ENCODE measurements around the gene RACK1. TPM values are rescaled to one million over a fixed set of nuclear protein-coding genes. Genes with fewer than 3 reads are reported as not detected.
A peak's percentile ranks its signal among the peaks of the same experiment; 100 is the strongest.

RACK1 gene
- total RNA-seq, 1 donor from 2014 or later: 2,123 TPM

GRCh38 chr5:181248277-181248676, 4.6 kb upstream of the RACK1 start:
- Mint-ChIP-seq H3K36me3 (ENCODE audit: low read depth) (peaks cover 40% of the 10 kb centered on the region), H3K27me3 (ENCODE audit: low read depth) (no peaks in the 10 kb centered on the region), H3K4me3 (ENCODE audit: low read depth) (peak overlapping the region; percentile 82), H3K4me1 (ENCODE audit: low read depth) (peaks cover 42% of the 10 kb centered on the region), H3K9me3 (no peaks in the 10 kb centered on the region), H3K27ac (peak overlapping the region; percentile 66)
- no peak for DNase-seq (ENCODE audit: low spot score)
- intact Hi-C loops (cut with micrococcal nuclease): loop anchor here (5.0 to 10.0 kb wide), 2 partner anchors 386 to 1623 kb away; partner anchors contain the start of genes HNRNPH1 and ZFP62

GRCh38 chr5:181246276-181247049, 2.8 kb upstream of the RACK1 start:
- Mint-ChIP-seq H3K27me3 (ENCODE audit: low read depth) (no peaks in the 10 kb centered on the region), H3K9me3 (no peaks in the 10 kb centered on the region), H3K27ac (peak overlapping the region; percentile 99), H3K4me3 (ENCODE audit: low read depth) (peak overlapping the region; percentile 82), H3K36me3 (ENCODE audit: low read depth) (peaks cover 51% of the 10 kb centered on the region), H3K4me1 (ENCODE audit: low read depth) (peaks cover 46% of the 10 kb centered on the region)
- peak; percentile 74 for DNase-seq (ENCODE audit: low spot score)
- intact Hi-C loops (cut with micrococcal nuclease): loop anchor here (1.0 to 10.0 kb wide), 3 partner anchors 15 to 1622 kb away; partner anchors contain the start of genes HNRNPH1, TRIM52 and ZFP62

GRCh38 chr5:181245427-181246275, 1.9 kb upstream of the RACK1 start:
- no peak for DNase-seq (ENCODE audit: low spot score)
- peaks cover 56% of the 10 kb centered on the region for H3K36me3 Mint-ChIP-seq (ENCODE audit: low read depth)
- H3K27me3 Mint-ChIP-seq (ENCODE audit: low read depth): no peaks in the 10 kb centered on the region
- peaks cover 45% of the 10 kb centered on the region for H3K4me1 Mint-ChIP-seq (ENCODE audit: low read depth)
- intact Hi-C loops (cut with micrococcal nuclease): loop anchor here (1.0 to 10.0 kb wide), 3 partner anchors 16 to 1621 kb away; partner anchors contain the start of genes HNRNPH1, TRIM52 and ZFP62
- peak overlapping the region; percentile 99 for H3K27ac Mint-ChIP-seq
- no peaks in the 10 kb centered on the region for H3K9me3 Mint-ChIP-seq
- H3K4me3 Mint-ChIP-seq (ENCODE audit: low read depth): peak overlapping the region; percentile 82

GRCh38 chr5:181243018-181243563, 615 bp downstream of the RACK1 start:
- Mint-ChIP-seq H3K27me3 (ENCODE audit: low read depth) (no peaks in the 10 kb centered on the region), H3K4me1 (ENCODE audit: low read depth) (peaks cover 38% of the 10 kb centered on the region), H3K36me3 (ENCODE audit: low read depth) (peaks cover 61% of the 10 kb centered on the region), H3K4me3 (ENCODE audit: low read depth) (peak overlapping the region; percentile 98), H3K27ac (peak overlapping the region; percentile 96), H3K9me3 (no peaks in the 10 kb centered on the region)
- intact Hi-C loops (cut with micrococcal nuclease): loop anchor here (1.0 to 10.0 kb wide), 3 partner anchors 54 to 1618 kb away; partner anchors contain the start of genes HNRNPH1 and MGAT1
- no peak for DNase-seq (ENCODE audit: low spot score)

- Mint-ChIP-seq H3K27ac (peak overlapping the region; percentile 96), H3K9me3 (no peaks in the 10 kb centered on the region), H3K4me1 (ENCODE audit: low read depth) (peaks cover 39% of the 10 kb centered on the region), H3K36me3 (ENCODE audit: low read depth) (peaks cover 69% of the 10 kb centered on the region), H3K4me3 (ENCODE audit: low read depth) (peak overlapping the region; percentile 98), H3K27me3 (ENCODE audit: low read depth) (no peaks in the 10 kb centered on the region)
- intact Hi-C loops (cut with micrococcal nuclease): loop anchor here (5.0 to 10.0 kb wide), 2 partner anchors 440 to 1617 kb away; partner anchors contain the start of genes HNRNPH1 and MGAT1
- DNase-seq (ENCODE audit: low spot score): no peak
These were observed 1.7 kb downstream of the RACK1 start for GRCh38 chr5:181242031-181242451.

GRCh38 chr5:181241393-181241975, 2.2 kb downstream of the RACK1 start:
- Mint-ChIP-seq H3K27me3 (ENCODE audit: low read depth) (no peaks in the 10 kb centered on the region), H3K4me1 (ENCODE audit: low read depth) (peaks cover 41% of the 10 kb centered on the region), H3K4me3 (ENCODE audit: low read depth) (peak overlapping the region; percentile 98), H3K27ac (peak overlapping the region; percentile 96), H3K36me3 (ENCODE audit: low read depth) (peaks cover 75% of the 10 kb centered on the region), H3K9me3 (no peaks in the 10 kb centered on the region)
- intact Hi-C loops (cut with micrococcal nuclease): loop anchor here (1.0 to 10.0 kb wide), 4 partner anchors 18 to 1617 kb away; partner anchors contain the start of genes HNRNPH1, MGAT1, TRIM41 and TRIM7
- no peak for DNase-seq (ENCODE audit: low spot score)

GRCh38 chr5:181239062-181239663, 4.5 kb downstream of the RACK1 start:
- H3K27me3 Mint-ChIP-seq (ENCODE audit: low read depth): no peaks in the 10 kb centered on the region
- peak overlapping the region; percentile 37 for H3K4me3 Mint-ChIP-seq (ENCODE audit: low read depth)
- intact Hi-C loops (cut with micrococcal nuclease): no loop called here
- DNase-seq (ENCODE audit: low spot score): no peak
- H3K27ac Mint-ChIP-seq: peak overlapping the region; percentile 48
- no peaks in the 10 kb centered on the region for H3K9me3 Mint-ChIP-seq
- peaks cover 27% of the 10 kb centered on the region for H3K4me1 Mint-ChIP-seq (ENCODE audit: low read depth)
- peaks cover 93% of the 10 kb centered on the region for H3K36me3 Mint-ChIP-seq (ENCODE audit: low read depth)

- peak overlapping the region; percentile 19 for H3K27ac Mint-ChIP-seq
- intact Hi-C loops (cut with micrococcal nuclease): no loop called here
- no peak overlapping the region for H3K4me3 Mint-ChIP-seq (ENCODE audit: low read depth)
- no peak for DNase-seq (ENCODE audit: low spot score)
- peaks cover 95% of the 10 kb centered on the region for H3K36me3 Mint-ChIP-seq (ENCODE audit: low read depth)
- H3K9me3 Mint-ChIP-seq: no peaks in the 10 kb centered on the region
- no peaks in the 10 kb centered on the region for H3K27me3 Mint-ChIP-seq (ENCODE audit: low read depth)
- H3K4me1 Mint-ChIP-seq (ENCODE audit: low read depth): peaks cover 27% of the 10 kb centered on the region
These were observed 5.8 kb downstream of the RACK1 start for GRCh38 chr5:181237729-181238385.

- no peaks in the 10 kb centered on the region for H3K9me3 Mint-ChIP-seq
- peaks cover 92% of the 10 kb centered on the region for H3K36me3 Mint-ChIP-seq (ENCODE audit: low read depth)
- H3K27ac Mint-ChIP-seq: no peak overlapping the region
- intact Hi-C loops (cut with micrococcal nuclease): no loop called here
- H3K27me3 Mint-ChIP-seq (ENCODE audit: low read depth): no peaks in the 10 kb centered on the region
- peaks cover 25% of the 10 kb centered on the region for H3K4me1 Mint-ChIP-seq (ENCODE audit: low read depth)
- no peak for DNase-seq (ENCODE audit: low spot score)
- H3K4me3 Mint-ChIP-seq (ENCODE audit: low read depth): no peak overlapping the region
These were observed 6.6 kb downstream of the RACK1 start for GRCh38 chr5:181236954-181237641.

- Mint-ChIP-seq H3K27ac (no peak overlapping the region), H3K4me1 (ENCODE audit: low read depth) (peaks cover 19% of the 10 kb centered on the region)
These were observed 7.2 kb downstream of the RACK1 start for GRCh38 chr5:181236471-181236870.

More at GRCh38 chr5:181236471-181236870, 7.2 kb downstream of the RACK1 start:
- intact Hi-C loops (cut with micrococcal nuclease): no loop called here
- H3K36me3 Mint-ChIP-seq (ENCODE audit: low read depth): peaks cover 90% of the 10 kb centered on the region
- H3K27me3 Mint-ChIP-seq (ENCODE audit: low read depth): no peaks in the 10 kb centered on the region
- no peaks in the 10 kb centered on the region for H3K9me3 Mint-ChIP-seq
- no peak overlapping the region for H3K4me3 Mint-ChIP-seq (ENCODE audit: low read depth)
- DNase-seq (ENCODE audit: low spot score): no peak

Measured in activated T-helper 2 cell treated with anti-CD3 and anti-CD28 coated beads, Interferon-gamma antibody, Interleukin-2, Interleukin-4, amounts not matched to agents 10 μg/mL and 5 μg/mL and 100 μg/mL, durations not matched to agents 14 hours and 24 hours and 36 hours (primary cell).